ENCODE measurements around the gene PLCB4.

GRCh38 chr20:9068841-9069663, at the start of gene PLCB4:
- no peak for TF ChIP-seq CTCF (conservative IDR thresholded peaks at IDR 0.05; ENCODE audit: low read length)
- TF ChIP-seq EZH2phosphoT487 (IDR thresholded peaks at IDR 0.05; ENCODE audit: borderline replicate concordance): no peak
